ENCODE results near the gene HK2.

The HK2 gene

GRCh38 chr2:74857215-74857614, 23.3 kb downstream of the HK2 start:
- no peak for DNase-seq (ENCODE audit: low spot score)

- no peak for DNase-seq (ENCODE audit: low spot score)
Measured at GRCh38 chr2:74857725-74858124, 23.8 kb downstream of the HK2 start.

GRCh38 chr2:74858281-74858680, 24.4 kb downstream of the HK2 start:
- no peak for DNase-seq (ENCODE audit: low spot score)

- no peak for DNase-seq (ENCODE audit: low spot score)
Measured at GRCh38 chr2:74860079-74860478, 26.2 kb downstream of the HK2 start.

- DNase-seq (ENCODE audit: low spot score), result no peak
Measured at GRCh38 chr2:74860521-74860920, 26.6 kb downstream of the HK2 start.

- DNase-seq (ENCODE audit: low spot score), result no peak
Measured at GRCh38 chr2:74861531-74861930, 27.6 kb downstream of the HK2 start.

GRCh38 chr2:74862020-74862964, 28.4 kb downstream of the HK2 start:
- no peak for DNase-seq (ENCODE audit: low spot score)

GRCh38 chr2:74863802-74864248, 29.9 kb downstream of the HK2 start:
- no peak for DNase-seq (ENCODE audit: low spot score)

GRCh38 chr2:74864728-74865722, 31.1 kb downstream of the HK2 start:
- no peak for DNase-seq (ENCODE audit: low spot score)

GRCh38 chr2:74865770-74866674, 32.1 kb downstream of the HK2 start:
- DNase-seq (ENCODE audit: low spot score), result no peak

- DNase-seq (ENCODE audit: low spot score), result no peak
Measured at GRCh38 chr2:74867841-74868658, 34.1 kb downstream of the HK2 start.

GRCh38 chr2:74869517-74869916, 35.6 kb downstream of the HK2 start:
- no peak for DNase-seq (ENCODE audit: low spot score)

- no peak for DNase-seq (ENCODE audit: low spot score)
Measured at GRCh38 chr2:74870951-74871350, 37.0 kb downstream of the HK2 start.

GRCh38 chr2:74871414-74871813, 37.5 kb downstream of the HK2 start:
- no peak for DNase-seq (ENCODE audit: low spot score)

GRCh38 chr2:74872389-74872836, 38.5 kb downstream of the HK2 start:
- DNase-seq (ENCODE audit: low spot score), result no peak

GRCh38 chr2:74873012-74873665, 39.2 kb downstream of the HK2 start:
- no peak for DNase-seq (ENCODE audit: low spot score)

- no peak for DNase-seq (ENCODE audit: low spot score)
Measured at GRCh38 chr2:74873678-74874640, 40.0 kb downstream of the HK2 start.

GRCh38 chr2:74876081-74876886, 42.4 kb downstream of the HK2 start:
- DNase-seq (ENCODE audit: low spot score), result peak; percentile 82

All from cerebellar cortex (tissue), 1 donor.